Activated CD8-positive, alpha-beta memory T cell treated with anti-CD3 and anti-CD28 coated beads for 48 hours (primary cell): ENCODE data around the gene A3GALT2.
"Not testable (repeated sequence)": the region's sequence is repeated elsewhere in the genome, so short reads cannot be mapped to it uniquely, and the experiment has no call there.

ENCODE experiments used
- DNase-seq, 3 experiments: peaks; one replicate each; pipeline ENCODE4 v3.0.0-alpha.2; 2020; ENCODE audit warnings: low read depth in 2 of 3, low spot score in 2 of 3

A3GALT2 gene

DNA sequence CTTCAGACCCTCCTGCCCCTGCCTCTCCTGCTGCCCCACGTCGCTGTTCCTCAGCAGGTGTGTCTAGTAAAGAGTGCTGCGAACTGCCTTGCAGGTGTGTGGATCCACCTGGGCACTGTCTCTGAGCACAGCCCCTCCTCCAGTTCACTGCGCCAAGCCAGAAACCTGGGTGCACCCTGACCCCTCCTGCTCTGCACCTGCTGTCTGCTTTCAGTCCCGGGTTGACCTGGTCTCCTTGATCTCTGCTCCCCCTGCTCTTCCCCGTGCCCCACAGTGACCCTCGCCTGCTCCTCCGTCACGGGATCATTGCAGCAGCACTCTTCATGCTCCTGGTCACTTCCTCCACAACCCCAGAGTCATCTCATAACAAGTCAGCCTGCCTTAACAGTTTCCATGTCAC, 6.5 kb downstream of the A3GALT2 start:
- DNase-seq = no peak

DNA sequence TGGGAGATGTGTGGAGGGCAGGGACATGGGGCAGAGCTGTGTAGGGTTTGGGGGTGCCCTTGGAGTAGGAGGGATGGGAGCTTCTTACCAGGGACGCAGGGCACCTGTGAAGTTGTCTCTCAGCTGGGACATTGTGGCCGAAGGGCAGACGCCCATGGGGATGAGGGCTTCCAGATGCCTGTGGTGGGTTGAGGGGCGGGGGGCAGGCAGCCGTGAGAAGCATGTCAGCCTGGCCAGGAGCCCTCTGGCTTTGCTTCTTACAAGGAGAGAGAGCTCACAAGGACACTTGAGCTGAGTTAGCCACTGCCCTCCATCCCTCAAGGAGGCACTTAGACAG, 8.5 kb downstream of the A3GALT2 start:
- no peak for DNase-seq

DNA sequence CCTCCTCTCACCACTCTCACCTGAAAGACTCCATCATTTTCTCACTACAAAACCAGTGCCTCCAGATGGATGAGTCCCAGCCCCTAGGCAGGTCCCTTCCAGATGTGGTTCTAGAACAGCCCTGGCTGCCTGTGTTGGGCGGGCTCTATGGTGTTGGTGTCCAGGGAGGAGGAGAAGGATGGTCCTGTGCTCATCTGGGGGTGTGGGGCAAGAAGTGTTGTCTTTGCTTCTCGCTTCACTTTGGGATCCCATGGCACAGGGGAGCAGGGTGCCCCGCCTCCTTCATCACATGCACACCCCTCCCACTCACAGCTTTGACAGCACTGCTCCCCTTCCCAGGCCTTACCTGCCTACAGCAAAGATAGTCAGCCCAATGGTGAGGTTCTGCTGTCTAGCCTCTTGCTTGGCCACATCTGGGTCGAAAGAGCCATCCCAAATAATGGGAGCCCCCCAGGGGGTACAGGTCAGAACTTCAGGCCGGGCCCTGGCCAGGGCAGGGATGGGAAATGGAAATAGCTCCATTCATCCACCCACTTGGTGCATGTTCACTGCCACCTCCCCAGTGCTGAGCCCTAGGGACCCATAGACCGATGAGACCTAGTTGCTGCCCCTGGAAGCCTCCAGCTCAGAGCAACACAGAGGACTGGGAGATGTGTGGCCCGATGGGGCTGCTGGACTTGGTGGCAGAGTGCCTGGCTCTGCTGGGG, 9.0 kb downstream of the A3GALT2 start:
- no peak for DNase-seq

DNA sequence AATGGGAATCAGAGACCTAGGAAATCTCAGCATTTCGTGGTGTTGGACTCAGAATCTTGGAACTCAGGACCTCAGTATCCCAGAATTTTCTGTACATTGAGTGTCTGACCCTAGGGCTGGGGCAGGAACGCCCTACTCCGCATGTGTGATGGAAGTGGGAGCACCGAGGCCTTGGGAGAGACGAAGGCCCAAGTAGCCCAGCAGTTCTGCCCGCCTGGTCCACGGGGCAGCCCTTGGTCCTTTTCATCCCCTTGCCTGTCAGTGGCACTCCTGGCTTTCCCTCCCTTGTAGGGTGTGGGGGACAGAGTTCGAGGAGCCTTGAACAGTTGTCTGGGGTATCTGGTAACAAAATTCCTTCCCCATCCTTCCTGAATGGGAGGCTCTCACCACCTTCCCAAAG, 10.2 kb downstream of the A3GALT2 start:
- DNase-seq = no peak

DNA sequence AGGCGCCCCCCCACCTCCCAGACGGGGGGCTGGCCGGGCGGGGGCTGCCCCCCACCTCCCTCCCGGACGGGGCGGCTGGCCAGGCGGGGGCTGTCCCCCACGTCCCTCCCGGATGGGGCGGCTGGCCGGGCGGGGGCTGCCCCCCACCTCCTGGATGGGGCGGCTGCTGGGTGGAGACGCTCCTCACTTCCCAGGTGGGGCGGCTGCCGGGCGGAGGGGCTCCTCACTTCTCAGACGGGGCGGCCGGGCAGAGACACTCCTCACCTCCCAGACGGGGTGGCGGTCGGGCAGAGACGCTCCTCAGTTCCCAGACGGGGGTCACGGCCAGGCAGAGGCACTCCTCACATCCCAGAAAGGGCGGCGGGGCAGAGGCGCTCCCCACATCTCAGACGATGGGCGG, 11.5 kb downstream of the A3GALT2 start:
- not testable (repeated sequence) for DNase-seq

DNA sequence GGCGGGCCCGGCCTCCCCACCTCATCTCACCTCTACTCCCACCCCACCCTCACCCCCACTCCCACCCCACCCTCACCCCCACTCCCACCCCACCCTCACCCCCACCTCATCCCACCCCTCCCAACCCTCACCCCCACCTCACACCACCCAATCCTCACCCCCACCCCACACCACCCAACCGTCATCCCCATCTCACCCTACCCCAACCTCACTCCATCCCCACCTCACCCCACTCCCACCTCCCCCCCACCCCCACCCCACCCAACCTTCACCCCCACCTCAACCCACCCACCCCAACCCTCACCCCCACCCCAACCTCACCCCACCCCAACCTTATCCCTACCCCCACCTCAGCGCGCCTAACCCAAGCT, 13.4 kb downstream of the A3GALT2 start:
- no peak for DNase-seq

DNA sequence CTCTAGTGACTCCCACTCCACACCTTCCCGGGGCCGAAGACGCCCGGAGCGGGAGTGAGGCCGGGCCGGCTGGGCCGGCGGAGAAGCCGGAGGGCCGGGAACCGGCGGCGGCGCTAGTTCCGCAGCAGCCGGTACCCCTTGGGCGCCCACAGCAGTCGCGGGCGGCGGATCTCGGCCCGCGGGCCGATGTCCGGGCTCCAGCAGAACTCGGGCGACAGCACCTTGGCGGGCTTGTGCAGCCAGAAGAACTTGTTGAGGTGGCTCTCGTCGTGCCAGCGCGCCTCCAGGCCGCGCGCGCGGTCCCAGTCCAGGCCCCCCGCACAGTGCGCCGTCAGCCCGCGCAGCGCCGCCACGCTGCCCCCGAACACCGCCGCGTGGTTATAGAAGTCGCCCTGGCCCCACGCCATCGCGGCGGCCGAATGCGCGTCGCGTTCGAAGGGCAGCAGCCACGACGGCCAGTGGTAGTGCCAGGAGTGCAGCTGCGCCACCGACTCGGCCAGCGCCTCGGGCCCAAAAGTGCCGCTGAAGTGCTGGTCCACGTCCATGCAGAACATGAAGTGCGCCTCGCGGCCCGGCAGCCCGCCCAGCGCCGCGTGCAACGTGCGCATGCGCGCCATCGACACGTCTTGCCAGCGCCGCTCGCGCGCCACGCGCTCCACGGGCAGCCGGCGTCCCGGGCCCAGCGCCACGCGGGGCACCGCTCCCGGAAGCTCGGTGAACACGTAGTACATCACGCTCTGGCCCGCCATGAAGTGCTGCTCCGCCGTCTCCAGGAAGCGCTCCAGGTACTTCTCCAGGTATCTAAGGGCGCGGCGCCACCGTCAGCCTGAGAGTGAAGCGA, 14.0 kb downstream of the A3GALT2 start:
- DNase-seq = no peak

DNA sequence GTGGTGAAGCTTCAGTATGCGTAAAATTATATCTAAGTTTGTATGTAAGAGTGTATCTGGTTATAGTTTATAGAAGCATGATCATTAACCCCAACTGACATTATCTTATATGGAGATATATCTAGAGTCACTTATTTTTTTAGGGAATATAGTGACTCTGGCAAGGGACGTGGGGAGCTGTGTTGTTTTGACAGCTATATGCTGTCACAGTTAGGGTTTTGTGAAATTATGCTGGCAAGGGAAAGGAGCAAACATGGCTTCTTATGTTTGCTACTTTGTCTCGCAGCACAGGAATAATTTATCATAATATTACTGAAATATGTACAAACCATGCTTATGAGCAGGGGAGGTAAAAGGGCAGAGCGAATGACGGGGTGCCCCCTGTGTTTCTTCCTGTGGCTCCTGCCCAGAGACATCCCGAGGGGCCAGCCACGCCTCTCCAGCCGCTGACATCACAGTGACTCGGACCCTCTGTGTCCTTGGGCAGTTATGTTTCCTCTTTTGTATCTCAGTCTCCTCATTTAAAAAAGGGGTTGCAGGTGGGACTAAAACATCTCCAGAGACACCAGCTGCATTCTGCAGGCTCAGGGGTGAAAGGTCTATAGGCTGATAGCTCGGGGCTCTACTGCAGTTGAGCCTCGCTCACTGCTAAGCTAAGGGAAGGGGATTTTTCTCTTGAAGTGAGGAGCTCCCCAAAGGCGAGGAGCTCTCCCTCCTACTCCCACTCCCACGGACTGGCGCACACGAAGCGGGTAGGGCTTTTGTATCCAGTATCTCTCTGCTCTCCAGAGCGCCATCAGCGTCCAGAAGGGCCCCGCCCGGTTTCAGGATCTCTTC, 14.9 kb downstream of the A3GALT2 start:
- no peak for DNase-seq

DNA sequence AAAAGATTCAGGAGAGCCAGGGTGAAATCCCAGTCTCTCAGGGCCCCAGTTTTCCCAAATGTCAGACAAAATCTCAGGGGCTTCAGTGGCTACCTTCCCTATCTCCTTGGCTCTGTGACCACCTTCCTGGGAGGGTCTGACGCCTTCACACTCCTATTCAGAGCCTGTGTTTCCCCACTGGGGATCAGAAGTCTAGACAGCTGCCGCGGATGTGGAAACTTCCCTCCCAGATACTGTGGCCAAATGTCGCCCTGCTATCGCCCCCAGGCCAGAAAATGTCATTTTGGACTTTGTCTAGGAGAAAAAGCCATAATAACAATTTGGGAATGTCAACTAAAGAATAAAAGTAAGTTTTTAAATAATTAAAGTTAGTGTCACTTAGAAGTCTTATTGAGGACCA, 15.9 kb downstream of the A3GALT2 start:
- DNase-seq = no peak

DNA sequence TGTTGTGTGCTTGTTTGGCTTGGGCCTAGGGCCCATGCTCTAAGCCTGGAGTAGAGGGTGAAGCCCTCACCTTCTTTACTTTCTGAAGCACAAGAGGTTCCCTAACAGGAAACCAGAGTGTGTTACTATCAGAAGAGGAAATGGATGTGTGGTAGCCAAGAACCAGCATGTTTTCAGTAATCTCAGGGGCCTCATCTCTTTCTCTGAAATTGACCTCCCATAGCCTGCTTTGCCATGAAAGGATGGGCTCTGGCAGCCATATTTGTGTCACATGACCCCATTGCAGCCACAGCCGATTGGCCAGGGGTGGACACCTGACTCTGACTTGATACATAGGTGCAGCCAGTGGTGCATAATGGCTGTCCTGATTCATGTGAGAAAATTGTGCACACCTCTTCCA, 18.6 kb downstream of the A3GALT2 start:
- DNase-seq = no peak

DNA sequence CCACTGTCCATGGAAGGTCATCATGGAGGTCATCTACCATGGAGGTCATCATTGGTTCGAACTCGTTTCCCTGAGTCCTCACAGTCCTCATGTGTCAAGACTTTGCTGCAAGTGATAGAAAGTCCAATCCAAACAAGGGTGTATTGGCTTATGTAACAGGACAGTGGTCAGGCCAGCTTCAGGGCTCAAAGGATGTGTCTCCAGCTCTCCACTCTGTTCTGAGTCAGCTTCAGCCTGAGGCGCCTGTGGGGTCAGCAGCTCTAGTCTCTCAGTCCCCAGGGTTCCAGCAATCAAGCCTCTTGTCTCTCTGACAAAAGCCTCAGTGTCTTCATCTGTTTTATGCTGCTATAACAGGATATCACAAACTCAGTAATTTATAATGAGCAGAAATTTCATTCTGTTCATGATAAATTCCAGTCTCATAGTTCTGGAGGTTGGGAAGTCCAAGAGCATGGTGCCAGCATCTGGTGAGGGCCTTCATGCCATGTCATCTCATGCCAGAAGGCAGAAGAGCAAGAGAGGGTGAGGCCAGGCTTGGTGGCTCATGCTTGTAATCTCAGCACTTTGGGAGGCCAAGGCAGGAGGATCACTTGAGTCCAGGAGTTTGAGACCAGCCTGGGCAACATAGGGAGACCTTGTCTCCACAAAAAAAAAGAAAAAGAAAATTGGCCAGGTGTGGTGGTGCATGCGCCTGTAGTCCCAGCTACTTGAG, 19.5 kb downstream of the A3GALT2 start:
- no peak for DNase-seq

DNA sequence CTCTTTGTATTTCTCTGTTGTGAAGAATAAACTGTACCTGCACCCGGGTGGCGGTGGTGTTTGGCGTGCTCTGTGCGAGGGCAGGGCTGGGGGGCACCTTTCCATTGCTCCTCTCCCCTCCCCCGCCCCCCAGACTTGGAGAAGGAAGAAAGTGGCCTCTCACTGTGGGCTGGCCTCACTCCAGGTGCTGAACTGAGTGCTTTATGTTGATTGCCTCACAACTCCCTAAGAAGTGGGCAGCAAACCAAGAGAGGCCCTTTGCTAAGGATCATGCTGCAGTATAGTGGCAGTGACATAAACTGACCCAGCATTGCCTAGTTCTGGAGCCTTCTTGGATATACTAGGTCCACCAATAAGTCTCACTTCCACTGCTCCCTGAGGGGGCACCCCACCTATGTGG, 20.2 kb downstream of the A3GALT2 start:
- no peak for DNase-seq

DNA sequence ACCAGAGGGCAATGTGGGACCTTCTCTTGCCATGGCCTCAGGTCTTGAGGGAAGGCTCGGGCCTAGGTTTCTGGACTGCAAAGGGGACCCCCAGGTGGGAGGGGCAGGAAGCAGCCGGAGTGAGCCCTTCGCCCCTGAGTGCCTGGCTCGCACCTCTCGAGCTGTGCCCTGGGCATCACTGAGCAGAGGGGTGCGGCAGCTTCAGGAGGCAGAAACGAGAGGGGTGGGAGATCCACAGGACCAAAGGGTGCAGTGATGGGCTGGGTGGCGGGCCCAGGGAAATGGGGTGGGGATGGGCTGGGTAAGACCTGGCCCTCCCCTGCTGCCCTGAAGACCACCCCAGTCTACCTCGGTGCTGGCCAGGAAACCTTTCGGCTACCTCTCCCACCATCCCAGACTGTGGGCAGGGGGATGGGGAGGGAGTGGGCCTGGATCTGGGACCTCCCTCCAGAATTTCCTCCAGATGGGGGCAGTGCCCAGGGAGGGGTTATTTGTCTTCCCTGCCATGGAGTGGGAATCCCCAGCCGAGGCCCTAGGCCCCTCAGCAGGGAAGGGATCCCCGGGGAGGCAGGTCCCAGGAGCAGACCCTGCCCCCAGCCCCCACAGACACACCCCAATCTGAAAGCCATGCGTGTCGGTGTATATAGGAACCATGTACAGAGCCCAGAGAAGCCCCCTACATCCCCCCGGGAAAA, 21.3 kb downstream of the A3GALT2 start:
- no peak for DNase-seq

DNA sequence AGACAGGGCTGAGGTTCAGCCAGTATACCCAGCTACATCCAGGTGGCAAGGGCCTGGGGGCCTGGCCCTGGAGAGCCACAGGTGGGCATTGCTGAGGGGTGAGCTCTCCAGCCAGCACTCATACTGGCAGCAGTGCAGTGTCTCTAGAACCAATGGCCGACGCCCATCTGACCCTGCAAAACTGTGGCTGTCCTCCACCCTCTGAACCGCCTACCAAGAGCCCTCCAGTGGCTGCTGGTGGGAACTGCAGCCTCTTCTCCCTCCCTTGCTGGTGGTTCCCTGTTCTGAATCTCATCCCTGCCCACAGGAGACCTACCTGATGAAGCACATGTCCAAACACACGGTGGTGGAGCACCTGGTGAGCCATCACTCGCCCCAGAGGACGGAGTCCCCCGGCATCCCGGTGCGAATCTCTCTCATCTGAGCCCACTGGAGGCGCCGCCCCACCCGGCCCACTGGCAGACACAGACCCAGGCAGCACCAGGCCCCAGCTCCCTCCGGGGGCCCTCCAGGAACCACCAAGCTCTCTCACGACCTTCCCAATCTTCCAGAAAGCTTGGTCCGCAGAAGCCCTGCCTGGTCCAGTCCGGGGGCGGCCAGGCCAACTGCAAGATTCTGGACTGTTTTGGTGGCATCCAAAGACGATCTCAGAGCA, 22.1 kb downstream of the A3GALT2 start:
- peak; percentile 16 to 53 (median 31) for DNase-seq

DNA sequence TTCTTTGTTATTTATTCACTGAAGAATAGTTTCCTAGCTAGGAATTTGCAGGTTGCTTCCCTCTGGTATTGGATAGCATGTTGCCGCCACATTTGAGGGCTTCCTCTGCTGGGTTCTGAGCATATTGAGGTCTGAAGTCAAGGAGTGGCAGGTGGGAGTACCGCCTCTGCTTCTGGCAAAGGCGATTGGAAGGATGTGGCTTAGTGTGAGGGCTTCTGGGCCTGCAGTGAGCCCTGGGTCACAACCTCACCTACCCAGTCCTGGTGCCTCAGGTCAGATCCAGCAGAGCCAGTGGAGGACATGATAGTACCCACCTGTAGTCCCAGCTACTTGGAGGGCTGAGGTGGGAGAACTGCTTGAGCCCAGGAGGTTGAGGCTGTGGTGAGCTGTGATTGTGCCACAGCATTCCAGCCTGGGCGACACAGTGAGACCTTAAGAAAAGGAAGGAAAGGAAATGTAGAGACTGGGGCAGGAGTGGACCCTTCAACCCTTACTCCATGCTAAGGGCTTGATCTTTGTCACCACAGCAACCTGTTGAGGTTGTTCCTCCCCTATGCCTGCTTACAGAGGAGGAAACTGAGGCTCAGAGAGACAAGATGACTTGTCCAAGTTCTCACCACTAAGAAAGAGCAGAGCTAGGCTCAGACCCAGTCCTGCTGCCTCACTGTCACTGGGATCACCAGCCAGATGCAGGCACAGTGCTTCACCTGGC, 22.8 kb downstream of the A3GALT2 start:
- DNase-seq = no peak

DNA sequence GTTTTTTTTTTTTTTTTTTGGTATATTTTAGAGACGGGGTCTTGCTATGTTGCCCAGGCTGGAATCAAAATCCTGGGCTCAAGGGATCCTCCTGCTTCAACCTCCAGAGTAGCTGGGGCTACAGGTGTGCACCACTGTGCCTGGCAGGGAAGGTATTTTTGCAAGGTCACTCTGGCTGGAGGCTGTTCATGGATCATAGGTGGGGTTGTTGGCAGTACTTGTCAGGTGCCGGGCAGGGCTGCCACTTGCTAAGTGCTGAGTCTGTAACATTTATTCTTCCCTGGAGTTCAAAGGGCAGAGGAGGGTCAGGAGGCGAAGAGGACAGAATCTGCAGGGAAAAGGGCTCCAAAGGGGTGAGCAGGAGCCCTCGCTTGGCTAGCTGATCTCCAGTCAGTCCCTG, 24.1 kb downstream of the A3GALT2 start:
- DNase-seq = no peak

DNA sequence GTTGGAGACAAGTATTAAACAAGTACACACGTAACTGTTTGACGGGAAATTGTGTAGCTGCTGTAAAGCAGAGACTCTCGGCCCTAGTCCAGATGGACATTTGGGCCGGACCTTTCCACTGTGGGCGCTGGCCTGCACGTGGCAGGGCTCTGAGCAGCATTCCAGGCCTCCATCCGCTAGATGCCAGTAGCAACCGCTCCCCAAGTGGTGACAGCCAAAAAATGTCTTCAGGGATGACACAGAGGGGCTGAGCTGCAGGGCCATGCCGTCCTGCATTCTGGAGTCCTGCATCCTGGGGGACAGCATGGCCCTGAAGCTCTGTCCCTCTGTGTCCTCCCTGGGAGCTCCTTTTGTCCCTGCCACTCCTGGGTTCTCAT, 24.8 kb downstream of the A3GALT2 start:
- DNase-seq = no peak

DNA sequence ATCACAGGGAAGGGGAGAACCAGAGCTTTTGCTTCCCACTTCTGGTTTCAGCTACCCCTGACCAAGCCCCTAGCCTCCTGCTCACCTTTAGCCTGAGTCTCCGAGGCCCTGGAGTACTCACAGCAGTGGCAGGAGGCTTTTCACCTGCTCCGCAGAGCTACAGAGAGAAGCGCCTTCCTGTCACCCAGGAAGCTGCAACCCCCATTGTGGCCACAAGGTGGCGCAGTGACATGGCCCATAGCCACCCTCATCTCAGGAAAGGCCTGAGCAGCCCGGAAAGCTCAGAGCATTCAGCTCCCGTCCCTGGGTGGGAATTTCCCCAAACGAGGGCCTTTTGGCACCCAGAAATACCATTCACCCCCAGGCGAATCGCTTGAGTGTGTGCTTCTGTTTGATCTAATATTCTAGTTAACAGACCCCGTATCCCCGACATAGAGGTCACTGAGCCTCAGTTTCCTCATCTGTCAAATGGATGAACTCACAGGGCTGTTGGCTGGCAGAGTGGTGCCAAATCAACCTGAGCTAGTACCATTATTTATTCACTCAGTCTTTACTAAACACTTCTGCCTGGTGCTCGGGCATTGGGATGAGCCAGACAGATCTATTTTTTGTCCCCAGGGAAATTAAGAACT, 25.3 kb downstream of the A3GALT2 start:
- DNase-seq = peak; percentile 65 to 90 (median 86)

DNA sequence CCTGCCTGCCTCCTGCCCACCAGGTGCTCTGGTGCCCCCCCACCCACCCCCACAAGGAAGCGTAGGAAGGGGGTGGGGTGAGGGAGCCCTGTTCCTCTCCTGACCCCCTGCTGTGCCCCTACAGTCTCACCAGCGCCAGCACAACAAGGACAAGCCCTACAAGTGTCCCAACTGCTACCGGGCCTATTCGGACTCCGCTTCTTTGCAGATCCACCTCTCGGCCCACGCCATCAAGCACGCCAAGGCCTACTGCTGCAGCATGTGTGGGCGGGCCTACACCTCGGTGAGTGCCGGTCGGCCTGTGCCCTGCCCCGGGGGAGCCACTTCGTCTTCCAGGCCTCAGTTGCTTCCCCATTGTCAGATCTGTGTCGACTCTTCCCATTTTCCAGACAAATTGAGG, 25.9 kb downstream of the A3GALT2 start:
- DNase-seq = no peak
